HG03460 (cell line): Measurements from ENCODE around the gene CYP2D6.
"Not testable (repeated sequence)": the region's sequence is repeated elsewhere in the genome, so short reads cannot be mapped to it uniquely, and the experiment has no call there.

Experiments used
- ATAC-seq: cut with Tn5 transposase; IDR thresholded peaks from one replicate; pipeline ENCODE4 v1.9.1; 2021; ENCODE audit not compliant: unreplicated experiment

The CYP2D6 gene

GRCh38 chr22:42130639-42131431 is at the start of gene CYP2D6:
Gene CYP2D6, minus strand, starts transcription at chr22:42130810. Its CDS starts 19 bp downstream, at chr22:42130791.
- not testable (repeated sequence) for ATAC-seq

GRCh38 chr22:42179616-42180015 is 49.0 kb upstream of the CYP2D6 start:
- no peak for ATAC-seq

GRCh38 chr22:42178910-42179519 is 48.4 kb upstream of the CYP2D6 start:
- no peak for ATAC-seq

- ATAC-seq: no peak
Observed at GRCh38 chr22:42177891-42178336, 47.3 kb upstream of the CYP2D6 start.

GRCh38 chr22:42176255-42176915 is 45.8 kb upstream of the CYP2D6 start:
- ATAC-seq: no peak

GRCh38 chr22:42174062-42174461 is 43.5 kb upstream of the CYP2D6 start:
- ATAC-seq: no peak

GRCh38 chr22:42173183-42173926 is 42.7 kb upstream of the CYP2D6 start:
- ATAC-seq: no peak

- no peak for ATAC-seq
Observed at GRCh38 chr22:42172773-42173172, 42.2 kb upstream of the CYP2D6 start.

- ATAC-seq: no peak
Observed at GRCh38 chr22:42171946-42172719, 41.5 kb upstream of the CYP2D6 start.

- no peak for ATAC-seq
Observed at GRCh38 chr22:42171417-42171816, 40.8 kb upstream of the CYP2D6 start.

GRCh38 chr22:42170946-42171345 is 40.3 kb upstream of the CYP2D6 start:
- no peak for ATAC-seq

GRCh38 chr22:42169055-42169469 is 38.5 kb upstream of the CYP2D6 start:
- ATAC-seq: no peak

GRCh38 chr22:42168476-42168875 is 37.9 kb upstream of the CYP2D6 start:
- ATAC-seq: no peak

GRCh38 chr22:42167066-42167465 is 36.5 kb upstream of the CYP2D6 start:
- no peak for ATAC-seq

- no peak for ATAC-seq
Observed at GRCh38 chr22:42164901-42165300, 34.3 kb upstream of the CYP2D6 start.

- ATAC-seq: no peak
Observed at GRCh38 chr22:42163515-42163914, 32.9 kb upstream of the CYP2D6 start.

GRCh38 chr22:42162728-42163489 is 32.3 kb upstream of the CYP2D6 start:
- no peak for ATAC-seq

GRCh38 chr22:42160830-42161696 is 30.5 kb upstream of the CYP2D6 start:
- ATAC-seq: no peak

GRCh38 chr22:42160251-42160650 is 29.6 kb upstream of the CYP2D6 start:
- ATAC-seq: no peak
